HG02981 (cell line): ENCODE data around the gene LCA5.
"Not testable (repeated sequence)": the region's sequence is repeated elsewhere in the genome, so short reads cannot be mapped to it uniquely, and the experiment has no call there.

Source experiments
- ATAC-seq: cut with Tn5 transposase; IDR thresholded peaks from one replicate; pipeline ENCODE4 v1.9.1; 2021; ENCODE audit warnings: mild to moderate bottlenecking, moderate library complexity; ENCODE audit not compliant: unreplicated experiment

The LCA5 gene

DNA sequence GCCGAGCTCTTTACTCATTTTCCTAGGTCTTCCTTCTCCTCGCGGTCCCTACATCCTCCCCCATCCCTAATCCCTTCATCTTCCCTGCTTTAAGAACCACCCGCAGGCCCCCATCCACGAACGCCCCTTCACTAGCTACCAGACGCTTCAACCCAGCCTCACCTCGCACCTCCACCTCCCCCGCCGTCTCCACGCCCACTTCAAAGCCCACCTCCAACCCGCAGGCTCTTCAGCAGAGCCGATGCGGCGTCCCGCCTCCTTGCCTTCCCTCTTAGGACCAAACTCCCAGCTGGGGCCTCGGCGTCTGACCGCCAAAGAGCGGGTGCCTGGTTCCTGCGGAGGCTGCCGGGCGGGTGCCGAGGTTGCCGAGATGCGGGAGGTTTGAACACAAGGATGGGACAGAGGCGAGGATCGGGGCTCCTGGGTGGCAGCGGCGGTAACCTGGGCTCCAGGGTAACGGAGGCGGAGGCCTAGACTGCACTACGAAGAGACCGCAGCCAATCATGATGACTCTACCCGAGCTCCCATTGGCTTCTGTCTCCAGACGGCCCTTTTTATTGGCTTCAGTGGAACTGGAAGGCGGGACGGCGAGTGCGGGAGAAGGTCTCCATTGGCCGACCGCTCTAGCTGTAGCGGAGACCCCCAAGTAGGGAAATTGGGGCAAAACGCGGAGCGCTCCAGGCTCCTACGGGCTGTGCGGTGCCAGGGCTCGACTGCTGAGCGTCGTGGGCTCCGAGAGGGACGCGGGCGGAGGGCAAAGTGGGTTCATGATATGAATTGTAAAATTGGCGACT lies at the start of gene LCA5:
Gene LCA5, minus strand, starts transcription at position 477 of the 794 bp plus-strand sequence. CDS start 18,536 bp downstream, outside the sequence.
- ATAC-seq = peak; percentile 100

GRCh38 chr6:79586548-79586947 lies 49.3 kb upstream of the LCA5 start:
- no peak for ATAC-seq

DNA sequence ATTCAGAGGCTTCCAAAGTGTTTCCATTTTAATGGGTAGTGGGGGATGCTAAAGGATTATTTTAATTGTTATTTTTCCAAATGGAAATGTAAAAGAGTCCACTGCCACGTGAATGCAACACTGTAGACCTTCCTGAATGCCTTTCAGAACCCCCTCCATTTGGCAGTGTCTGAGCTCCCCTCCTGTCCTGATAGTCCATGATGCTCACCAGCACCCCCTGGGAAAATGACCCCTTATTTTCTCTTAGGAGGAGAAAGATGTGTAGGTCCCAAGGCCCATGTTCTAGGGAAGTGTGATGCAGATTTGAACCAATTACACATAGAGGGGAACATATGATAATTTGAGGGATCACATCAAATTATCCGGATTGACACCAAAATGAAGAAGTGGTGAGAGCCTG lies 47.1 kb upstream of the LCA5 start:
- ATAC-seq = no peak

- ATAC-seq = not testable (repeated sequence)
These were observed 40.7 kb upstream of the LCA5 start for GRCh38 chr6:79577926-79578325.

GRCh38 chr6:79574630-79575225 lies 37.5 kb upstream of the LCA5 start:
- no peak for ATAC-seq

- ATAC-seq = no peak
These were observed 36.9 kb upstream of the LCA5 start for GRCh38 chr6:79574174-79574573.

DNA sequence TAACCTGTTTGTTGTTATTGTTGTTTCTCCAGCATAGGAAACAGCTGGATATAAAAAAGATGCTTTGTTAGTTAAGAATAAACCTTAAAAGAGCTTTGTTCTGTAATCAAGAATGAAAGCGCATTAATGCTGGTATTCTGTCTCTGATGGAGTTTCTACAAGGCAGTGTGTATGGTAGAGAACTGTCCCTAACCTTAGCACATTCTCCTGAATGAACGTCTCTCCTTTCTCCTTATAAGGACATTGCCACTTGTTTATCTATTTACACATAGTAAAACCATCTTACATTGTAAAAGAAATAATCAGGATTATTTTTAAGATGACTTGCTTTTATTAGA lies 33.8 kb upstream of the LCA5 start:
- ATAC-seq = no peak

GRCh38 chr6:79570129-79571029 lies 33.1 kb upstream of the LCA5 start:
- peak; percentile 97 for ATAC-seq

DNA sequence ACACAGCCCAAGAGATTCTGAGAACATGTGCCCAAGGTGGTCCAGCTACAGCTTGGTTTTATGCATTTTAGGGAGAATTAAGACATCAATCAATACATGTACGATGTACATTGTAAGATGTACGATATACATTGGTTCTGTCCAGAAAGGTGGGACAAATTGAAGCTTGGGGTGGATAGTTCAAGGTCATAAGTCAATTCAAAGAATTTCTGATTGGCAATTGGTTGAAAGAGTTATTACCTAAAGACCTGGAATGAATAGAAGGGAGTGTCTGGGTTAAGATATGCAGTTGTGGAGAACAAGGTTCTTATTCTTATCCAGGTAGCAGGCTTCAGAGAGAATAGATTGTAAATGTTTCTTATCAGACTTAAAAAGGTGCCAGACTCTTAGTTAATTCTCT lies 31.8 kb upstream of the LCA5 start:
- no peak for ATAC-seq

DNA sequence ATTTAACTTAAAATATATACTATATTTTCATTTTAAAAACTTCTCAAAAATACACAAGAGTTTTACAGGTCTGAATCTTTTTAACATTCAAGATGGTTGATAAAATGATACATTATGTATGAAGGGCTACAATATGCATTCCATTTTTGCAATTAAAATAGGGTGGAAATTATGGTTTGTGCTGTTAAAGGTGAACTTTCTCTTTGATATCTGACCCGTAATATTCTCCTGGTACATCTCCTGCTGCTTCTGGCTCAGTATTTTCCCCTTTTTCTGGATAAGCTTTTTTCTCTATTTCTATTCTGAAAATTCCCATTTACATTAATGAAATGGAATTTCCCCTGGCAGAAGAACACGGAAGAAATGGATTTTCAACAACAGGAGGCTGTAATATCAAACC lies 27.4 kb upstream of the LCA5 start:
- ATAC-seq = no peak

DNA sequence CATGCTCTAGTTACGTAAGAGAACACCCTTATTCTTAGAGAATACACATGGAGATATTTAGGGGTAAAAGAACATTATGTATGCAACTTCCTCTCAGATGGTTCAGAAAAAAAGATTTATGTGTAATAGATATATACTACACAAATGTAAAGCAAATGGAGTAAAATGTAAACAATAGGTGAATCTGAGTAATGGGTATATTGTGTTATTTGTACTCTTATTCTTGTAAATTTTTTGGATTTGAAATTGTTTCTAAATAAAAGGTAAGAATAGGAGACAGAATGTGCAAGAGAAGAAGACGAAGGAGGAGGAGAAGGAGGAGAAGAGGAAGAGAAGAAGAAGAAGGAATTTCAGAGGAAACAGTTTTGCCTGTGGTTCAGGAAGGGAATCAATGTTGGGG lies 22.5 kb upstream of the LCA5 start:
- ATAC-seq = no peak

DNA sequence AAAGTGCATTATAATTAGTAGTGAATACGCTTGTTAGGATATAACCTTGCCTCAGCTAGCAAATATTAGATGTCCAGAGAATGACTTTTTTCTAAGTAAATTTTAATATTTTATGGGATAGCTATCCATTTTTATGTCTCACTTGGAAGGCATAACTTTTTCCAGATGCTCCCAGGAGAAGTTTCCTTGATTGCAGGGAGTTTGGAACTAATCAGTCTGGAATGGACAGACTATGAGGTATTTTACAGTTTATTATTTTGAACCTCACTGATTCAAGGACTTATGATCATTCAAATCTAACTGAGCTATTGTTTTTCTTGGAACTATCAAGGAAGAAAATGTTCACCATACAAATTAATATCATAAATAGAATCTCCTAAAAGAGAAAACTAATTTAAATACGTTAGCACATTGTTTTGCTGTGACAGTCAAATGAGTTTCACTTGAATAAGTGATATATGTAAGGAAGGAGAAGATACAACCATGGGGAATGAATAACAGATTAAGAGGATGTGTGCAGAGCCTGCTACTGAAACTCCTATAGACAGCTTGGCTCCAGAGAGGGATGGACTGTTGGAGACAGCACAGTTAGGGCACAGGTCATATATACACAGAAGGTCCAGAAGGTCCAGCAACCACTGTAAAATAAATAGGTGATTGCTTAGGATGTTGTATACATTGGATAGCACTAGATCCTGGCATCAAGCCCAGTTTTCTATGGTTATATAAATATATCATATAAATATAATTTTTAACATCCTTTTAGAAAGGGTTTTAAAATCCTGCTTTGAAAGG lies 20.6 kb upstream of the LCA5 start:
- no peak for ATAC-seq

DNA sequence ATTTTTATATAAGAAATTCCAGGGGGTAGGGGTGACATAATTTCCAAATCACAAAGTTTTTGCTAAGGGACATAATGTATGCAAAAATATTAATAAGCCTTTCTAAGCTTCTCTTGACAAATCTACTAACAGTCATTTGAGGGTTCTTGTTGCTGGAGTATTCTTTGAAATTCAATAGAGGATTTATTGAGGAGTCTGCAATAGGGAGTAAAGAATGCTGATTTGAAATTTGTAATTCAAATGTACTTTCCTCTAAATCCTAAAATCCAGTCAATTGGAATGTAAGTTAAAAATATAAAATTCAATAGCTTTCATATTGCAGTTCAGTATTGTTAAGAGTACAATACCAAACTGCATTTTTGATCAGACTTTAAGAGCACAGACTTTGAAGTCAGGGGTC lies 17.1 kb upstream of the LCA5 start:
- no peak for ATAC-seq

- ATAC-seq = no peak
These were observed 14.2 kb upstream of the LCA5 start for GRCh38 chr6:79551401-79551800.

GRCh38 chr6:79548304-79548703 lies 11.1 kb upstream of the LCA5 start:
- ATAC-seq = no peak

GRCh38 chr6:79546186-79546585 lies 9.0 kb upstream of the LCA5 start:
- ATAC-seq = no peak

DNA sequence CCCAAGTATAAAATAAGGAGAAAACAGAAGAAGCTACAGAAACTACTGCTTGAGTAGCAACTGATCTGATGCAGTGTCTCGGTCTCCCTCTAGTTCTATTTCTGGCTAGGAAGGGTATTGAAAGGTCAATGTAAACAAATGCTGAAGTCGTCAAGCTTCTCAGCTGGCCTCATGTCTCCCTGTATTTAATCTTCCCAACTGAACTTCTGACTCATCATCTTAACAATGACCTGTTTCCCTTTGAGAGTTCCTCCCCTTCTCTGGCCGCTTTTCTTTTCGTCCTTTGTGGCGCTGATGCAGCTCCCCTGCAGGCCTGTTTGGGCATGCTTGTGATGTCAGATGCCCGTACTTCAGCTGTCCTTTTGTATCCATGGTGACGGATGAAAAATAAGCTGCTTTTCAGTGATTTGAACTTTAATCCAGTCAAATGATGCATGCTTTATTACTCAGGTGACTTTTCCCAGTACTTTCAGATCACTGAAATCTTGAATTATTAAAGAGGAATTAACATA lies 7.8 kb upstream of the LCA5 start:
- ATAC-seq = peak; percentile 82

DNA sequence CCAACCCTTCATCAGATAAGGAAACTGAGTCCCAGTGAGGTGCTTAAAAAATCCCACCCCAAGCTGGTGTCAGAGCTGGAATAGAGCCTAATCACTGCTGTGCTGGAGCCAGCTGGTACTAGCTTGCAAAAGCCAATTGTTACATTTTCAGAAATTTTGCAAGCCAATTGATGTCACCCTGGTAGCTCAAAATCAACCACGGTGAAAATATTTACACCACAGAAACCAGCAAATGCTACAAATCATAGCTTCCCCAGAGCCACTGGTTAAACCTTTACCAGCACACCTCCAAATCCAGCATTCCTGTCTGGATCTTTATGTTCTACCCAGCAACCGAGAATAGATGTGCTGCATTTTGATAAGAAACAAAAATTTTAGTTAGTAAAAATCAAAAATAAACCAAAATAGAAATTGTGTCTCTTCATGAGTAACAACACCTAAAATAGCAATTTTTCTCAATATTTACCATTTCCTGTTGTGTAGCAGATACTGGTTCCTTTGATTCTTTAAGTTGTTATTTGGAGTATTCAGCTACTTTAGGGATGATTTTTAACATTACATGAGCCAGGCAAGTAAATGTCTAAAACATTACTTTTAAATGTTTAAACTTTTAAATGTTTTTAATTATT lies 7.2 kb upstream of the LCA5 start:
- peak; percentile 60 for ATAC-seq

GRCh38 chr6:79543886-79544285 lies 6.7 kb upstream of the LCA5 start:
- no peak for ATAC-seq

- ATAC-seq = no peak
These were observed 6.2 kb upstream of the LCA5 start for GRCh38 chr6:79543411-79543810.
